H9 (cell line): ENCODE data around the gene GPR107. TPM values are rescaled to one million over a fixed set of nuclear protein-coding genes. Genes with fewer than 3 reads are reported as not detected.

Experiments
- DNase-seq: peaks from one replicate; pipeline ENCODE4 v3.0.0-alpha.2; 2017
- H2AFZ ChIP-seq: one replicate; pipeline ENCODE4 v1.6.1; 2013; ENCODE audit warnings: mild to moderate bottlenecking, low read length, control low read depth, moderate library complexity
- H2AK5ac ChIP-seq: 2 replicates; pipeline ENCODE4 v1.6.1; 2013; ENCODE audit warnings: low read length, control low read depth, mixed read lengths; ENCODE audit not compliant: insufficient read length
- H2BK120ac ChIP-seq: one replicate; pipeline ENCODE4 v1.6.1; 2013; ENCODE audit warnings: low read depth, mild to moderate bottlenecking, low read length, control low read depth, inconsistent platforms; ENCODE audit not compliant: poor library complexity, severe bottlenecking
- H2BK12ac ChIP-seq: 2 replicates; pipeline ENCODE4 v1.6.1; 2013; ENCODE audit warnings: low read length, control low read depth, mixed read lengths, low read depth; ENCODE audit not compliant: insufficient read length
- H2BK15ac ChIP-seq: 2 replicates; pipeline ENCODE4 v1.6.1; 2013; ENCODE audit warnings: low read depth, low read length, control low read depth
- H2BK20ac ChIP-seq: one replicate; pipeline ENCODE4 v1.6.1; 2013; ENCODE audit warnings: low read depth, mild to moderate bottlenecking, low read length, control low read depth, inconsistent platforms; ENCODE audit not compliant: poor library complexity, severe bottlenecking
- H2BK5ac ChIP-seq: 2 replicates; pipeline ENCODE4 v1.6.1; 2013; ENCODE audit warnings: low read length, control low read depth, mixed read lengths; ENCODE audit not compliant: insufficient read length
- H3K14ac ChIP-seq: 2 replicates; pipeline ENCODE4 v1.6.1; 2013; ENCODE audit warnings: low read length, control low read depth; ENCODE audit not compliant: insufficient read depth
- H3K18ac ChIP-seq: 2 replicates; pipeline ENCODE4 v1.6.1; 2013; ENCODE audit warnings: low read depth, mild to moderate bottlenecking, mixed read lengths, low read length, control low read depth; ENCODE audit not compliant: insufficient read length
- H3K23ac ChIP-seq: 2 replicates; pipeline ENCODE4 v1.6.1; 2013; ENCODE audit warnings: low read length, control low read depth, mixed read lengths, low read depth; ENCODE audit not compliant: insufficient read length
- H3K23me2 ChIP-seq: 2 replicates; pipeline ENCODE4 v1.6.1; 2013; ENCODE audit warnings: low read depth, mild to moderate bottlenecking, mixed read lengths, low read length, control low read depth; ENCODE audit not compliant: insufficient read length, poor library complexity, severe bottlenecking
- H3K27ac ChIP-seq: 2 replicates; pipeline ENCODE4 v1.5.1; 2013; ENCODE audit warnings: low read length, control low read depth, mixed read lengths, low read depth; ENCODE audit not compliant: insufficient read length
- H3K27me3 ChIP-seq: 2 replicates; pipeline ENCODE4 v1.6.1; 2013; ENCODE audit warnings: low read length, control low read depth, inconsistent platforms; ENCODE audit not compliant: insufficient read depth
- H3K4ac ChIP-seq: 2 replicates; pipeline ENCODE4 v1.6.1; 2013; ENCODE audit warnings: low read depth, mild to moderate bottlenecking, control low read depth, inconsistent platforms, low read length, moderate library complexity
- H3K4me1 ChIP-seq: 2 replicates; pipeline ENCODE4 v1.6.1; 2013; ENCODE audit warnings: low read length, control low read depth, inconsistent platforms; ENCODE audit not compliant: insufficient read depth
- H3K4me2 ChIP-seq: 2 replicates; pipeline ENCODE4 v1.6.1; 2013; ENCODE audit warnings: low read length, control low read depth, mixed read lengths; ENCODE audit not compliant: insufficient read length, insufficient read depth
- H3K56ac ChIP-seq: 2 replicates; pipeline ENCODE4 v1.6.1; 2013; ENCODE audit warnings: low read depth, mild to moderate bottlenecking, mixed read lengths, low read length, control low read depth; ENCODE audit not compliant: insufficient read length
- H3K79me1 ChIP-seq: 2 replicates; pipeline ENCODE4 v1.6.1; 2013; ENCODE audit warnings: low read depth, mild to moderate bottlenecking, moderate library complexity, low read length, control low read depth, inconsistent platforms; ENCODE audit not compliant: insufficient read depth, poor library complexity, severe bottlenecking
- H3K79me2 ChIP-seq: 2 replicates; pipeline ENCODE4 v1.6.1; 2013; ENCODE audit warnings: low read length, control low read depth, inconsistent platforms; ENCODE audit not compliant: insufficient read depth
- H3K9ac ChIP-seq: 2 replicates; pipeline ENCODE4 v1.6.1; 2013; ENCODE audit warnings: low read length, control low read depth, mixed read lengths; ENCODE audit not compliant: insufficient read length; ENCODE audit errors: extremely low read depth
- H3K9me3 ChIP-seq: one replicate; pipeline ENCODE4 v1.6.1; 2013; ENCODE audit warnings: low read depth, low read length, inconsistent platforms; ENCODE audit not compliant: control insufficient read depth
- H3T11ph ChIP-seq: one replicate; pipeline ENCODE4 v1.6.1; 2013; ENCODE audit warnings: mild to moderate bottlenecking, low read length, control low read depth, inconsistent platforms
- H4K20me1 ChIP-seq: one replicate; pipeline ENCODE4 v1.6.1; 2013; ENCODE audit not compliant: control insufficient read depth, insufficient read length, insufficient read depth
- H4K5ac ChIP-seq: 2 replicates; pipeline ENCODE4 v1.6.1; 2013; ENCODE audit warnings: low read depth, mild to moderate bottlenecking, mixed read lengths, low read length, control low read depth; ENCODE audit not compliant: insufficient read length
- H4K8ac ChIP-seq: replicated peaks from 2 replicates; pipeline ENCODE4 v1.6.1; 2013; ENCODE audit warnings: low read length, control low read depth, mixed read lengths, low read depth; ENCODE audit not compliant: insufficient read length
- H4K91ac ChIP-seq: 2 replicates; pipeline ENCODE4 v1.6.1; 2013; ENCODE audit warnings: low read depth, mild to moderate bottlenecking, moderate library complexity, mixed read lengths, low read length, control low read depth; ENCODE audit not compliant: insufficient read length
- H3K27ac Mint-ChIP-seq, 3 experiments: 2 replicates in 2 of 3; 3 replicates in 1 of 3; pipeline ENCODE4 v1.8.0; 2020 to 2021; ENCODE audit warnings: mixed read lengths in 3 of 3, mild to moderate bottlenecking in 1 of 3, moderate library complexity in 1 of 3
- H3K27me3 Mint-ChIP-seq: 2 replicates; pipeline ENCODE4 v1.8.0; 2021; ENCODE audit warnings: low read depth, mild to moderate bottlenecking, moderate library complexity, mixed read lengths
- H3K36me3 Mint-ChIP-seq, 3 experiments: 2 replicates in 2 of 3; 3 replicates in 1 of 3; pipeline ENCODE4 v1.8.0; 2020 to 2021; ENCODE audit warnings: low read depth in 3 of 3, mixed read lengths in 3 of 3; ENCODE audit not compliant: insufficient read depth in 1 of 3
- H3K4me1 Mint-ChIP-seq, 2 experiments: 2 replicates each; pipeline ENCODE4 v1.8.0; 2020; ENCODE audit warnings: mixed read lengths in 2 of 2
- H3K4me3 Mint-ChIP-seq, 2 experiments: 2 replicates in 1 of 2; 3 replicates in 1 of 2; pipeline ENCODE4 v1.8.0; 2020 to 2021; ENCODE audit warnings: mild to moderate bottlenecking in 2 of 2, mixed read lengths in 2 of 2, moderate library complexity in 1 of 2
- H3K9me3 Mint-ChIP-seq, 2 experiments: 2 replicates in 1 of 2; 3 replicates in 1 of 2; pipeline ENCODE4 v1.8.0; 2020; ENCODE audit warnings: mild to moderate bottlenecking in 2 of 2, mixed read lengths in 2 of 2, moderate library complexity in 1 of 2
- WGBS: extraction: QIAGEN DNeasy Blood & Tissue Kit; methylation state at CpG from one replicate; pipeline ENCODE4 v1.1.7; 2013; ENCODE audit warnings: missing lambda C conversion rate, low lambda C conversion rate, mixed read lengths; ENCODE audit not compliant: insufficient read length; ENCODE audit errors: extremely low coverage; 5-methylcytosine and 5-hydroxymethylcytosine counted together
- total RNA-seq: library from RNA; stranded (reverse); gene quantifications from 2 replicates; pipeline ENCODE4 v1.2.1, GENCODE V29; 2021
- TF ChIP-seq, protein P1 (sequence below): fragments of 200-600 bp; sonication (generic); conservative IDR thresholded peaks from 3 replicates; pipeline ENCODE4 v1.8.0; 2021; ENCODE audit warnings: antibody characterized with exemption, mild to moderate bottlenecking

Gene GPR107
- total RNA-seq, 1 experiment from 2014 or later: 38.0 TPM

DNA sequence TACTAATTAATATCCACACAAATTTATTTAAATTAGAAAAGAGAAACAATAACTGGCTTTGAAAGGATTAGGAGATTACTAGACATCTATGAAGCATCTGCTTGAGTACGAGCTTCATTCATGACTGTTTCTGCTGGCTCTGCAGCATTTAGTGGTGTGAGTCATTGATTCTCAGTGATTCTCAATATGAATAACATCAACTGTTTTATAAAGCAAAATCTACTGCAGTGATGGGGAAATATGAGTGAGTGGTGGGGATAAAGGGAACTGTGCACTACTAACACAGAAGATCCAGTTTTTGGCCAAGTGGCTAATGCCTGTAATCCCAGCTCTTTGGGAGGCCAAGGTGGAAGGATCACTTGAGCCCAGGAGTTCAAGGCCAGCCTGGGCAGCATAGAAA is 19.1 kb upstream of the GPR107 start:
- H3K4ac ChIP-seq: no peak overlapping the region
- H2BK20ac ChIP-seq: no peak overlapping the region
- Mint-ChIP-seq H3K9me3 (no peaks in the 10 kb centered on the region), H3K27ac (no peak overlapping the region; a peak in 1 of 7 replicates), H3K36me3 (no peaks in the 10 kb centered on the region; a peak in 1 of 7 replicates), H3K27me3 (no peaks in the 10 kb centered on the region), H3K4me3 (no peak overlapping the region; a peak in 1 of 5 replicates), H3K4me1 (peaks cover 7% of the 10 kb centered on the region in 2 experiments)
- H4K5ac ChIP-seq: no peak overlapping the region
- no peaks in the 10 kb centered on the region for H3K9me3 ChIP-seq
- H3K9ac ChIP-seq: no peak overlapping the region
- TF ChIP-seq, protein P1, sequence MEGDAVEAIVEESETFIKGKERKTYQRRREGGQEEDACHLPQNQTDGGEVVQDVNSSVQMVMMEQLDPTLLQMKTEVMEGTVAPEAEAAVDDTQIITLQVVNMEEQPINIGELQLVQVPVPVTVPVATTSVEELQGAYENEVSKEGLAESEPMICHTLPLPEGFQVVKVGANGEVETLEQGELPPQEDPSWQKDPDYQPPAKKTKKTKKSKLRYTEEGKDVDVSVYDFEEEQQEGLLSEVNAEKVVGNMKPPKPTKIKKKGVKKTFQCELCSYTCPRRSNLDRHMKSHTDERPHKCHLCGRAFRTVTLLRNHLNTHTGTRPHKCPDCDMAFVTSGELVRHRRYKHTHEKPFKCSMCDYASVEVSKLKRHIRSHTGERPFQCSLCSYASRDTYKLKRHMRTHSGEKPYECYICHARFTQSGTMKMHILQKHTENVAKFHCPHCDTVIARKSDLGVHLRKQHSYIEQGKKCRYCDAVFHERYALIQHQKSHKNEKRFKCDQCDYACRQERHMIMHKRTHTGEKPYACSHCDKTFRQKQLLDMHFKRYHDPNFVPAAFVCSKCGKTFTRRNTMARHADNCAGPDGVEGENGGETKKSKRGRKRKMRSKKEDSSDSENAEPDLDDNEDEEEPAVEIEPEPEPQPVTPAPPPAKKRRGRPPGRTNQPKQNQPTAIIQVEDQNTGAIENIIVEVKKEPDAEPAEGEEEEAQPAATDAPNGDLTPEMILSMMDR: no peak
- no peak overlapping the region for H4K91ac ChIP-seq
- no peak overlapping the region for H2BK12ac ChIP-seq
- H3K4me1 ChIP-seq: no peaks in the 10 kb centered on the region
- H3K56ac ChIP-seq: no peak overlapping the region
- no CpG with 5 or more reads among the region's 1 CpG for WGBS
- no peak overlapping the region for H3K23ac ChIP-seq
- no peak overlapping the region for H2AK5ac ChIP-seq
- no peak for DNase-seq
- no peaks in the 10 kb centered on the region for H4K20me1 ChIP-seq
- no peaks in the 10 kb centered on the region; the same call in 1 of the 2 replicates for H3K79me2 ChIP-seq
- H3K4me2 ChIP-seq: no peak overlapping the region
- no peak overlapping the region for H3K27ac ChIP-seq
- no peak overlapping the region for H2BK5ac ChIP-seq
- H3K23me2 ChIP-seq: no peaks in the 10 kb centered on the region
- no peak overlapping the region for H2BK15ac ChIP-seq
- H3K79me1 ChIP-seq: peaks cover 2% of the 10 kb centered on the region
- no peak overlapping the region for H2BK120ac ChIP-seq
- no peak overlapping the region for H4K8ac ChIP-seq
- no peaks in the 10 kb centered on the region for H3K27me3 ChIP-seq
- H3T11ph ChIP-seq: no peak overlapping the region
- no peak overlapping the region for H3K14ac ChIP-seq
- H3K18ac ChIP-seq: no peak overlapping the region
- H2AFZ ChIP-seq: no peak overlapping the region
